ENCODE results near the gene FOCAD.

The FOCAD gene

GRCh38 chr9:20848490-20848889, 164.4 kb downstream of the FOCAD start:
- no peak for DNase-seq
- in situ Hi-C loops (cut with MboI; ENCODE audit: low pct_unique_long_range_greater_than_20kb, low sequenced_read_pairs), result no loop called here

GRCh38 chr9:20853866-20854265, 169.8 kb downstream of the FOCAD start:
- in situ Hi-C loops (cut with MboI; ENCODE audit: low pct_unique_long_range_greater_than_20kb, low sequenced_read_pairs), result no loop called here
- no peak for DNase-seq

GRCh38 chr9:20854444-20854843, 170.4 kb downstream of the FOCAD start:
- in situ Hi-C loops (cut with MboI; ENCODE audit: low pct_unique_long_range_greater_than_20kb, low sequenced_read_pairs), result no loop called here
- DNase-seq, result no peak

GRCh38 chr9:20863945-20864344, 179.9 kb downstream of the FOCAD start:
- in situ Hi-C loops (cut with MboI; ENCODE audit: low pct_unique_long_range_greater_than_20kb, low sequenced_read_pairs), result no loop called here

GRCh38 chr9:20865347-20865746, 181.3 kb downstream of the FOCAD start:
- DNase-seq, result peak; percentile 40
- in situ Hi-C loops (cut with MboI; ENCODE audit: low pct_unique_long_range_greater_than_20kb, low sequenced_read_pairs), result no loop called here

More at GRCh38 chr9:20863945-20864344, 179.9 kb downstream of the FOCAD start:
- DNase-seq, result peak; percentile 69

- no peak for DNase-seq
- in situ Hi-C loops (cut with MboI; ENCODE audit: low pct_unique_long_range_greater_than_20kb, low sequenced_read_pairs), result no loop called here
These were observed 186.1 kb downstream of the FOCAD start for GRCh38 chr9:20870115-20870514.

GRCh38 chr9:20872340-20872977, 188.4 kb downstream of the FOCAD start:
- in situ Hi-C loops (cut with MboI; ENCODE audit: low pct_unique_long_range_greater_than_20kb, low sequenced_read_pairs), result no loop called here
- DNase-seq, result peak; percentile 75

- no peak for DNase-seq
- in situ Hi-C loops (cut with MboI; ENCODE audit: low pct_unique_long_range_greater_than_20kb, low sequenced_read_pairs), result no loop called here
These were observed 189.3 kb downstream of the FOCAD start for GRCh38 chr9:20873240-20873865.

GRCh38 chr9:20880271-20880670, 196.2 kb downstream of the FOCAD start:
- in situ Hi-C loops (cut with MboI; ENCODE audit: low pct_unique_long_range_greater_than_20kb, low sequenced_read_pairs), result no loop called here
- no peak for DNase-seq

GRCh38 chr9:20880675-20881074, 196.6 kb downstream of the FOCAD start:
- in situ Hi-C loops (cut with MboI; ENCODE audit: low pct_unique_long_range_greater_than_20kb, low sequenced_read_pairs), result no loop called here
- no peak for DNase-seq

- peak; percentile 48 for DNase-seq
- in situ Hi-C loops (cut with MboI; ENCODE audit: low pct_unique_long_range_greater_than_20kb, low sequenced_read_pairs), result no loop called here
These were observed 201.0 kb downstream of the FOCAD start for GRCh38 chr9:20884985-20885593.

- DNase-seq, result no peak
- in situ Hi-C loops (cut with MboI; ENCODE audit: low pct_unique_long_range_greater_than_20kb, low sequenced_read_pairs), result no loop called here
These were observed 215.0 kb downstream of the FOCAD start for GRCh38 chr9:20898885-20899554.

GRCh38 chr9:20903212-20903611, 219.2 kb downstream of the FOCAD start:
- DNase-seq, result no peak
- in situ Hi-C loops (cut with MboI; ENCODE audit: low pct_unique_long_range_greater_than_20kb, low sequenced_read_pairs), result no loop called here

- in situ Hi-C loops (cut with MboI; ENCODE audit: low pct_unique_long_range_greater_than_20kb, low sequenced_read_pairs), result no loop called here
- no peak for DNase-seq
These were observed 220.9 kb downstream of the FOCAD start for GRCh38 chr9:20904995-20905394.

- in situ Hi-C loops (cut with MboI; ENCODE audit: low pct_unique_long_range_greater_than_20kb, low sequenced_read_pairs), result no loop called here
These were observed 222.3 kb downstream of the FOCAD start for GRCh38 chr9:20906326-20906725.

GRCh38 chr9:20908461-20908860, 224.4 kb downstream of the FOCAD start:
- DNase-seq, result no peak
- in situ Hi-C loops (cut with MboI; ENCODE audit: low pct_unique_long_range_greater_than_20kb, low sequenced_read_pairs), result no loop called here

More at GRCh38 chr9:20906326-20906725, 222.3 kb downstream of the FOCAD start:
- DNase-seq, result no peak

GRCh38 chr9:20914556-20914955, 230.5 kb downstream of the FOCAD start:
- DNase-seq, result no peak
- in situ Hi-C loops (cut with MboI; ENCODE audit: low pct_unique_long_range_greater_than_20kb, low sequenced_read_pairs), result no loop called here

- no peak for DNase-seq
- in situ Hi-C loops (cut with MboI; ENCODE audit: low pct_unique_long_range_greater_than_20kb, low sequenced_read_pairs), result no loop called here
These were observed 237.3 kb downstream of the FOCAD start for GRCh38 chr9:20921362-20921761.

- no peak for DNase-seq
- in situ Hi-C loops (cut with MboI; ENCODE audit: low pct_unique_long_range_greater_than_20kb, low sequenced_read_pairs), result loop anchor here (25.0 kb wide), 3 partner anchors 112 to 988 kb away; partner anchors contain the start of gene HACD4
These were observed 241.4 kb downstream of the FOCAD start for GRCh38 chr9:20925256-20926045.
